HG03064 (cell line): ENCODE data around the gene FIBCD1.

Source experiments
- ATAC-seq: cut with Tn5 transposase; IDR thresholded peaks from one replicate; pipeline ENCODE4 v1.9.1; 2021; ENCODE audit warnings: low read depth; ENCODE audit not compliant: unreplicated experiment

Gene FIBCD1

DNA sequence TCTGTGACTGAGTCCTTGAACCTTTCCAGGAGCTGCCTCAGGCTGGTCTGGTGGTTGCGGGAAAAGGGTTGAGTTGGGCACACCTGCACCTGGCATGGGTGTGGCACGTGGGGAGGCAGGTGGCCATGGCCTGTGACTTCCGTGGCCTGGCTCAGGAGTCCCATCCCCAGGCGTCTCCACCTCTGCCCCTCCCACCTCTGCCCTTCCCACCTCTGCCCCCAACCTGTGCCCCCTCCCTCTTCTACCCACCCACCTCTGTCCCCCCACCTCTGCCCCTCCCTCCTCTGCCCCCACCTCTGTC lies 40.5 kb downstream of the FIBCD1 start:
- ATAC-seq: no peak

- no peak for ATAC-seq
Measured at GRCh38 chr9:130897848-130898551, 41.0 kb downstream of the FIBCD1 start.

- ATAC-seq: no peak
Measured at GRCh38 chr9:130897105-130897751, 41.8 kb downstream of the FIBCD1 start.

GRCh38 chr9:130896233-130897014 lies 42.6 kb downstream of the FIBCD1 start, which contains the start of gene QRFP:
Gene QRFP (minus strand): TSS chr9:130896812. CDS start chr9:130893838, 2,974 bp downstream.
- ATAC-seq: no peak

DNA sequence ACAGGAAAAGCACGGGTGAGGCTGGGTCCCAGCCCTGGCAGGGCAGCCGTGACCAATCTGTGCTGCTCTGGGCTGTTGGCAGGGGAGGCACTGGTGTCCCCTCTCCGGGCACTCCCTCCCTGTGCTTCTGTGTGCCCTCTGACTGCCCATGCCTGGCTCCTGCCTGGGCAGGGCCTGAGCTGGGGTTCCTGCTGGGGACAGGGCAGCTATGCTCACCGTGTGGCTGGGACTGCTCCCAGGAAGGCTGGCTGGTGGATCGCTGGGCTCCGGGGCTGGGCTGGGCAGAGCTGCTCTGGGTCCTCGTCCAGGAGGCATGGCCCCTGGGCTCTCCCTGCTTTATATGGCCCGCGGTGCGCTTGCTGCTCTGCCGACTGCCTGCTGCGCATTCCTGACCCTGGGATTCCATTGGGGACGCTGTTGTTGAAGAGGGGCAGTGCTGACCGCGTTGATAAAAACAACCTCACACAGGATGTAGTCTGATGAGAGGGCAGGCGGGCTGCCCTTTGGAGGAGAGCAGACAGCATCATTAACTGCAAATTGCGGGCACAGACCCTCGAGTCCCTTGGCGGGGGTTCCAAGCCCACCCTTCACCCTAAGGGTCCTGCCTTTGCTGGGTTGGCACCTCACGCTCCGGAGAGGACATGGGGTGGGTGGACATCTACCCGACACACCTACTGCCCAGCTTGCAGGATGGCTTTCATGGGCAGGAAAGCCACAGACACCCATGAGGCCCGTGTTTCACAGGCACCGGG lies 43.4 kb downstream of the FIBCD1 start:
- ATAC-seq: no peak

DNA sequence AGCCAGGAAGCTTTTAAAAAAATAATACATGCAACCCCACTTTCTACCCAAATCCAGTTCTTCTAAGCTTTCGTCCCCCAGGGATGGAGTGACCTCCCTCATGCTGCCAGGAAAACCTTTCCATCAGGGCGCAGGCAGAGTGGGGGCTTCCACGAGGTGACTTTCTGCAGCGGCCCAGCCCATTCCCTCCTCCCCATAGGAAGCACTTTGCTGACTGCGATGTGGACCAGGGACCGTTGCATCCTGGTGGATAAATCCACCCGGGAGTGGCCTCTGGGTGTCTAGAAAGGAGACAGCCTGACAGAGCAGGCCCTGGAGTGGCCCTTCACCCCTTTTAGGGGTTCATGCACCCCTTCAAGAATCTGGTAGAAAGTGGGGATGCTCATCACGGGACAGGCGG lies 44.0 kb downstream of the FIBCD1 start:
- no peak for ATAC-seq

GRCh38 chr9:130894546-130894945 lies 44.5 kb downstream of the FIBCD1 start:
- ATAC-seq: no peak

- ATAC-seq: no peak
Measured at GRCh38 chr9:130893341-130894101, 45.5 kb downstream of the FIBCD1 start.

DNA sequence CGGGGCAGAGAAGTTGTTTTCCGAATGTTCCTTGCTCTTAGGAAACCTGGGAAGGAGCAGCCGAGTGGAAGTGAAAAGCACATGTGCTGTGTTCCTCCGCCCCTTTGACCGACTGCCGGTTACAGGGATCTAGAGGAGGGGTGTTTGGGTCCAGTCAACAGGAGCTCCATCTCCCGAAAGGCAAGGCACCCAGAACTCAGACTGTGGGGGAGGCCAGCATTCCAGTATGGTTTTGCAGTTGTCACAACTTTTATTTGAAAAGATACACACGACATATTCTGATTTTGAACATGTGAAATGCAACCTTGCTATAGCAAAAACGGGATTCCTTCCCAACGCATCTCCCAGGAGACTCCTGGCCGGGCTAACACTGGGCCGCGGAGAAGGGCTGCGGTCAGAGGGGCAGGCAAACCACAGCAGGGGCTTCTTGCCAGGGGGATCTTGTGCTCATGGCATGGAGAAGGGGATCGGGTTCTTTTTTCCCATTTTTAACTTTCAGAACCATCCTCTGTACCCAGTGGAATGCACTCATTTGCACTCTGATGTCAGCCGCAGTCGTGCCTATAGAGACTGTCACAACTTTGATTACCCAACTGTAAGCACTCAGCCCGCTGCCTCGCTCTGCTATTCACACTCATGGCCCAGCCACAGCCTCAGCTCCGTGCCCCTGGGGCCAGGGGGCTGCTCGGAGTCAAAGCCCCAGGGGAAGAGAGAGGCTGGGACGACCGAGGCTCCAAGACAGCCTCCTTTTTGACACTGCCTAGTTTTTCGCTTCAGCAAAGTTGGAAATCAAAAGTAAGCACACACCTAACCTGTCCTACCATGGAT lies 46.4 kb downstream of the FIBCD1 start:
- ATAC-seq: no peak

DNA sequence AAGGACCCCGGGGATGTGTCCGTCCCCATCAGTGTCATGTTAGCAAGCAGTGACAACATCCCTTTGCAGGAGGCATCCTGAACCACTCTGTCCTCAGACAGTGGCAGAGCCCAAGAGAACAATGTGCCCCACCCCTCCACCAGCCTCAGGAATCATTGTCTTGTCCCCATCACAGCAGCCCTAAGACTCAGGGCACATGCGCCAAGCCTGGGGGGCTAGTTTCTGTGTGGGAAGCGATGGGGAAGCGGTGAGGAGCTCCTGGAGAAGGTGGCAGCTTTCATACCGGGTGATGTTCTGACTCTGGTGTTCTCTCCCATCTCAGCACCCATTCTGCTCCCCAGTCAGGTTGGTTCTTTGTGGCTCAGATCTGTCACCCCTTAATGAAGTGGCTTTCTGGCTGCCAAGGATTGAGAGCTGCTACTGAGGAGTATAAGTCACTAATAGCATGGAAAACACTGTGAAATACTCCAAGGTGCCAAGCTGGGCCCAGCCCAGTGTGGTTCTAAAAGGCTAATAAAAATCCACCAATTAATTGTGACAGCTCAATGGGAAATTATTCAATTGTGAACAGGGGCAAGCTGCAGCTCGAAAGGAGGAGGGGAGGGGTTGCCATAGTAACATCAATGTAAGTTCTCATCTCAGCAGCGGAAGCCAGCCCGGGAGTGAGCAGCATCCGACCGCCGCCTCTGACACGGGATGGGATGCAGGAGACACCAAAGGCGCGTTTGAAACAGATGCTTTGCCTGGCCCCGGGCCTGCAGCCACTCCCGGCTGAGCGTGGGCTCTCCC lies 47.2 kb downstream of the FIBCD1 start:
- no peak for ATAC-seq

DNA sequence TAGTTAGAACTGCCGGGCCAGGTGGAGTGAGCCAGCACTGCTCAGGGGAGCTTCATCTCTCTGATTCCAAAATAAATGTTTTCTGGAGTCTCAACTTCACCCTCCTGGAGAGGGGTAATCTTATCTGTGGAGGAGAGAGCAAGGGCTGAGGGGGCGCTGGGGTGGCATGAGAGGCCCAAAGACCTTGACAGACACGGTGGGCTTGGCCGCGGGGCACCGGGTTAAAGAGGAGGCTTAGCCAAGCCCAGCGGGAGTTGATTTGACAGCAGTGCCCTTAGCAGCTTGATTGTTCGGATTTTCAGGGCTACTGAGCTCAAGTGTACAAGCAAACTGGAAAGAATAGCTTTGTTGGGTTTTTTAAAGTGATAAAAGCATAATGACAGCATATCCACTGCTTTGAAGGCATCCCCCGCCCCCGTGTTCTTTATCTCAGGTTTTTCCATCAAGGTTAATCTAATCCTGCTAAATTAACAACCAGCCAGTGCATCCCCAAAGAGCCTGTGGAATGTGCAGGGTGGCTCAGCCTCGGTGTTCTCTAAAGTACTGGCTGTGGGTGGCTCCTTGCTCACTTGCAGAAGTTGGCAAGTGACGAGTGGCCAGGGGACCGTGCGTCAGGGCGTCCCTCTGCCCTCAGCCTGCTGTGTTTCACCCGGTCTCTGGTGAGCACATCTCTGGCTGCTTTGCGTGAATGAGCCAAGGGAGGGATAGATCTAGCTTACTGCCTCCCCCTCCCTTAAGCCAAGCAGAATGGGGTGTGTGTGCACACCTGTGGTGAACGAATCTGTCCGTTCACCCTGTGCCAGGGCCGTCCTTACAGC lies 48.0 kb downstream of the FIBCD1 start:
- ATAC-seq: no peak

DNA sequence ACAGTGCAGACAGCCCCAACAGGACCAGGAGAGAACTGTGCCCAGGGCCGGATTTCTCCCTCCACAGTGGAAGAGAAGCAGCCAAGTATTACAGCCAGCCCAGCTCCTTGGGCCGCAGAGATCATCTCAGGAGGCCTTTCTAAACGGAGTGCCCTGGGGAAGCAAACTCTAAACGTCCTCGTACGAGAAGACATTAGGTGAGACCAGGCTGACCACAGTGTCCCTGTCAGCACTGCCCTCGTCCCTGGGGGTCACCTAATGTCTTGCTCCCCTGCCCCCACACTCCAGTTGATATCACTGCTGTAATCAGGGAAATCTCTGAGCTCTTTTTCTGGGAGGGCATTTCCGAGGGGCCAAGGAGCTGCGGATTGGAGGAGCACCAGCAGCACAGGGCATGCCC lies 48.9 kb downstream of the FIBCD1 start:
- no peak for ATAC-seq

GRCh38 chr9:130888146-130888885 lies 50.7 kb downstream of the FIBCD1 start:
- no peak for ATAC-seq

GRCh38 chr9:130887494-130888144 lies 51.4 kb downstream of the FIBCD1 start:
- ATAC-seq: no peak

- ATAC-seq: no peak
Measured at GRCh38 chr9:130886981-130887380, 52.1 kb downstream of the FIBCD1 start.

GRCh38 chr9:130885484-130886375 lies 53.3 kb downstream of the FIBCD1 start:
- no peak for ATAC-seq
